GM13977 (cell line): Measurements from ENCODE around the gene KL.

Experiments
- DNase-seq: peaks from one replicate; pipeline ENCODE4 v3.0.0; 2012; ENCODE audit warnings: low spot score
- in situ Hi-C: fragments of 300-500 bp; cut with MboI; formaldehyde crosslinking; loops from one replicate; pipeline ENCODE4 v1.12.0; 2022; ENCODE audit warnings: low sequenced_read_pairs, low pct_unique_long_range_greater_than_20kb, mixed read lengths, inconsistent platforms; ENCODE audit not compliant: unreplicated experiment
- TF ChIP-seq, protein P1 (sequence below): IDR thresholded peaks from 2 replicates; pipeline ENCODE4 v1.5.1; 2012; ENCODE audit warnings: mild to moderate bottlenecking, control low read depth; ENCODE audit not compliant: insufficient read depth; ENCODE audit errors: extremely low read depth, missing control alignments

KL gene

DNA sequence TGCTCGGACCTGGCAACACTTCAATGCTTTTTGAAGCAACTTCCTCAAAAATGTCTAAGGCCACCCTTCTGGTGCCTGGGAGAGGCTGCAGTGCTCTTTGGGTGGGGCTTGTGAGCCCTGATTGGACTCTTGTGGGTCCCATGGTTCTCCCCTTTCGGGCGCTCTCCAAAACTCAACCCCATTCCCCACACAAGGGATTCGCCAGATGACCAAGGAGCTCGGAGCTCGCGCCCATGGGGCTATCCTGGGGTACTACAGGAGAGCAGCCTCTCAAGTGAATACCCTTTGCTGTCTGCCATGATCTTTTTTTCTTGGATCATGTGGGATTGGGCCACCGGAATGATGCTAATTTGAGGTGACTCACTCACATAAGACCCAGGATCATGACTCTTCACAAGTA, 29.7 kb upstream of the KL start:
- in situ Hi-C loops: no loop called here
- DNase-seq: no peak
- TF ChIP-seq, protein P1, sequence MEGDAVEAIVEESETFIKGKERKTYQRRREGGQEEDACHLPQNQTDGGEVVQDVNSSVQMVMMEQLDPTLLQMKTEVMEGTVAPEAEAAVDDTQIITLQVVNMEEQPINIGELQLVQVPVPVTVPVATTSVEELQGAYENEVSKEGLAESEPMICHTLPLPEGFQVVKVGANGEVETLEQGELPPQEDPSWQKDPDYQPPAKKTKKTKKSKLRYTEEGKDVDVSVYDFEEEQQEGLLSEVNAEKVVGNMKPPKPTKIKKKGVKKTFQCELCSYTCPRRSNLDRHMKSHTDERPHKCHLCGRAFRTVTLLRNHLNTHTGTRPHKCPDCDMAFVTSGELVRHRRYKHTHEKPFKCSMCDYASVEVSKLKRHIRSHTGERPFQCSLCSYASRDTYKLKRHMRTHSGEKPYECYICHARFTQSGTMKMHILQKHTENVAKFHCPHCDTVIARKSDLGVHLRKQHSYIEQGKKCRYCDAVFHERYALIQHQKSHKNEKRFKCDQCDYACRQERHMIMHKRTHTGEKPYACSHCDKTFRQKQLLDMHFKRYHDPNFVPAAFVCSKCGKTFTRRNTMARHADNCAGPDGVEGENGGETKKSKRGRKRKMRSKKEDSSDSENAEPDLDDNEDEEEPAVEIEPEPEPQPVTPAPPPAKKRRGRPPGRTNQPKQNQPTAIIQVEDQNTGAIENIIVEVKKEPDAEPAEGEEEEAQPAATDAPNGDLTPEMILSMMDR: no peak

DNA sequence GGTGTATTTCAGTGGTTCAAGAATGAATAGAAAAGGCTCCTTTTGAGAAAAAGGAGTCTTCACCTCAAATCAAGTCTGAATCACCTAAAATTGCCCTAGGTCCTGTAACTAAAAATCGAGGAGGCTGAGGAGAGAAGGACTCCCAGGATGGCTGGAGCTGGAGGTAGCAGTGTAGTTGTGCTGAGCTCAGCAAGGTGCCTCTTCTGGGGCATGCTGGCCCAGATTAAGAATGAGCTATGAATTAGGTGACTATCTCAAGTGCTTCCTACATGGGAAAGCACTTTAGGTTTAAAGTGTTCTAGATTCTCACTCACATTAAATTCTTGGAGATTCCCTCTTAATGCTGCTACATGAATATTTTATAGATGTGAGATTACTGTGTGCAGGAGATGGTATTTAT, 28.8 kb upstream of the KL start:
- DNase-seq: no peak
- in situ Hi-C loops: no loop called here
- TF ChIP-seq, protein P1: no peak

DNA sequence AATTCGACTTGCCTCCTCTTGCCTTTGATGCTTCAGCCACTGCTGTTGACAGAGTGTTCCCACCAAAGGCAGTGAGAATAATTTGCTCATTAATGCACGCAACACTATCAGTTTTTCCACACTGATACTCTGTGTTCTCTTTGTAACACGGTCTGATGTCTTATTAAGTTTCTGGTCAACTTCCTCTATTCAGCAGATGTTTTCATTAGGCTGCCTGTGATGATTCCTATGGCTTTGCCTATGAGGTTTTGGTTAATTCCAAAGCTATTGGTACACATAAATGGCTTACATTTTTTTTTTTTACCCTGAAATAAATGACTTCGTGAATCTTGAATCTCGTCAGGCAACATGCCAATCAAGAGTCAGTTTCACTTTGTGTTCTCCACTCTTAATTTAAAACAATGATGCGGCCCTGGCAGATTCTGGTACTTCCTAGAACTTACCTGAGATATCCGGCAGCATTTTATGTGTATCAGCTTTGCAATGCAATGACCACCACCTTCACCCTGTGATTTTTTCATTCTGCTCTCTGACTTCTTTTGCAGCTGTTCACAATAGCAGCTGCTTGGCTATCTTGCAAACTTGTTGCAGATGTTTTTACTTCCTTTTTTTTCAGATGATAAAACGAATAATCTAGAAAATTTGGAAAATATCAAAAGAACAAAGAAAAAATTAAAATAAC, 27.5 kb upstream of the KL start:
- TF ChIP-seq, protein P1: no peak
- in situ Hi-C loops: no loop called here
- peak; percentile 17 for DNase-seq

DNA sequence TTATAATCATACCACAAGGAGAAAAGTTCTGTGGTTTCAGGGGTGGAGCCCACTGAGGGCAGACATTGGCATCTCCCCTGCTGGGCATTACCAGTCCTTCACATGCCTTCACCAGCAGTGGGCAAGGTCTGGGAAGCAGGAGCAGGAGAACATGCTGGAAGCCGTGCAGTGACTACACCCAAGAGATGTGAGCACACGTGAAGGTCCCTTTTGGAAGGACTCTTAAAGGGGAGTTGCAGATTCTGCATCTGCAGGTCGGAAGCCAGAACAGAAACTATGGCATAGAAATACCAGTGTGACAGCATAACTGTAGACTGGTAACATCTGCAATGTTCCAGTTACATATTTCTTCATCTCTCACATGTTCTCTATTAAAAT, 26.9 kb upstream of the KL start:
- TF ChIP-seq, protein P1: no peak
- DNase-seq: no peak
- in situ Hi-C loops: no loop called here

DNA sequence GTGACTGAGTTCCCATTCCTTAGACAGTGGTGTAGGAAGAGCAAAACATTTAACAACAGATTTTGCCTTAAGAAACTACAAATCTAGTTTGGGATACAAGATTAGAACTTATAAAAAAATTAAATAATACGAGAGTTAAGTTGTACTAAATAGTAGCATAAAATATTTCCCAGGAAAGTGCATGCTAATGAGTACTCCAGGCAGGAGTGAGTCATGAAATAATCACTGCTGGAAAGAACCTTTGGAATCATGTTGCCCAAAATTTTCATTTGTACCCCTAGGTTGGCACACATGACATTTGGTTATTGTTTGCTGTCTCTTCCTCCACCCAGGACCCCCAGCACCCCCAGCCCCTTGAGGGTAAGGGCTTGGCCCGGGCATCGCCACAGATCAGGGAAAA, 26.3 kb upstream of the KL start:
- in situ Hi-C loops: no loop called here
- TF ChIP-seq, protein P1: no peak
- DNase-seq: no peak

DNA sequence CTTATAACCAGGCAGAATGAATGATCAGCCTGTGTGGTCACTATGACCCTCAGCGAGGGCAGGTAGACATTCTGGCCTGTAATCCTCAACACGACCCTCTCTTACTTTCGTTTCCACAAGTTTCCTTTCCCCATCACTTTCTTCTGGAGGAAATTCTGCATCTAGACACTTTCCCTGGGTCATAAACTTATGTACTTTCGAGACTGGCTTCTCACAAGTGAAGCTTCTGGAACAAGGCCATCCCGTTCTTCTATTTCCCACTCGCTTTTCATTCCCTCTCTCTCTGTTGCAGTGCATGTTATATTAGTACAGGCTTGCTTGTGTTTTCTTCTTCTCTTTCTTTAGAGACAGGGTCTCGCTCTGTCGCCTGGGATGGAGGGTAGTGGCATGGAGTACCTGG, 23.1 kb upstream of the KL start:
- TF ChIP-seq, protein P1: no peak
- DNase-seq: no peak
- in situ Hi-C loops: no loop called here

DNA sequence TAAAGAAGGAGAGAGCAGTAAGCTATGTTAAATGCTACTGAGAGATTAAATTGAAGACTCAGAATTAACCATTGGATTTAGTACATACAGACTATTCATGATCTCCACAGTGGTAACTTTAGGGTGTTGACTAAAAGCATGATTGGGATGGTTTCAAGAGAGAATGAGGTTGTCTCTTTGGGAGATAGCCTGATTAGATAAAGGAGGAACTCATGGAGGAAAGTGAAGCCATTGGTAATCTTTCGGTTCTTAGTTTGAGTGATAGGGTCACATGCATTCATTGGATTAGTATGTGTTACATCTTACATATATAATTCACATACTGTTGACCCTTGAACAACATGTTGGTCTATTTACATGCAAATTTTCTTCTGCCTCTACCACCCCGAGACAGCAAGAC, 18.8 kb upstream of the KL start:
- TF ChIP-seq, protein P1: no peak
- no peak for DNase-seq
- in situ Hi-C loops: no loop called here
